ES-I3 (cell line): Measurements from ENCODE around the gene SYTL3.
"Not testable (repeated sequence)": the region's sequence is repeated elsewhere in the genome, so short reads cannot be mapped to it uniquely, and the experiment has no call there.

Experiments
- H3K36me3 ChIP-seq: 2 replicates; pipeline ENCODE4 v1.6.1; 2013; ENCODE audit warnings: mild to moderate bottlenecking, low read length, control low read depth, moderate library complexity; ENCODE audit not compliant: insufficient read depth
- H3K4me1 ChIP-seq: 2 replicates; pipeline ENCODE4 v1.6.1; 2013; ENCODE audit warnings: mild to moderate bottlenecking, control low read depth, low read length; ENCODE audit not compliant: insufficient read depth
- H3K9ac ChIP-seq: 2 replicates; pipeline ENCODE4 v1.6.1; 2013; ENCODE audit warnings: low read depth, mild to moderate bottlenecking, low read length, moderate library complexity
- H3K9me3 ChIP-seq: 2 replicates; pipeline ENCODE4 v1.6.1; 2013; ENCODE audit warnings: mild to moderate bottlenecking, low read length, moderate library complexity; ENCODE audit not compliant: control insufficient read depth, insufficient read depth

Gene SYTL3

DNA sequence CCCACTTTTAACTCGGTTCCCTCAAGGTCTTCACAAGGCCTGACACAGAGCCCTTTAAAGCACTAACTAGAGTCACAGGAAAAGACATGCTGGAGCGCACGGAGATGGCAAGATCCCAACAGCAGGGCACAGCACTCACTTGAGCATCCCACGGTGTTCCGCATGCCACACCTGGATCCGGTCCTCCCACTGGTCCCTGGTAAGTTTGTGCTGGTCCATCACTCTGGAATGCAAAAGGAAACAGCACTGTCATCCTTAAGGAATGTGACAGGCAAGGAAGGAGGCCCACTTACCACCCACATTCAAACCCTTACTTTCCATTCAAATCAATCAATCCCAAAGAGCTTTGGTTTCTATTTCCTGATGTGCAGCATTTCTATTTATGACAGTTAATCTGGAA lies 134.7 kb downstream of the SYTL3 start:
- Histone ChIP-seq H3K36me3 (peaks cover 80% of the 10 kb centered on the region), H3K4me1 (no peaks in the 10 kb centered on the region; the same call in 1 of the 2 replicates)

DNA sequence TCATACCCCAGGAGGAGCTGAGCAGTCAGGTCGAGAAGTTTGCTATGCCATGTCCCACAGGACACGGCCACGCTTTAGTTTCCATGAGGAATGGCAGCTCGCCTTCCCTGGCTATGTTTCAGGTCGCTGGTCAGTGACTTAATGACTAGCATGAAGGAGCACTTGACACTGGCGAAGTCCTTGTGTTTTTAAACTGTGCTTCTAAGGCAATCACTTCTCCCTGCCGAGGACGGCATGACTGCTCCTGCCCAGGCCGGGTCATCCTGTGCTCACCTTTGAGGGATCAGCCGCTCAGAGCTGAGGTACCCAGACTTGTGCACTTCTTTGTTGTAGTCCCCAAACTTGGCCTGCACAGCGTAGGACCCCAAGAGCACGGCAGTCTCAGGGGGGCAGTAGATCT lies 135.2 kb downstream of the SYTL3 start:
- Histone ChIP-seq H3K4me1 (no peaks in the 10 kb centered on the region; the same call in 1 of the 2 replicates), H3K9me3 (no peaks in the 10 kb centered on the region), H3K36me3 (peaks cover 80% of the 10 kb centered on the region), H3K9ac (no peak overlapping the region)

More for the DNA sequence above, 134.7 kb downstream of the SYTL3 start:
- Histone ChIP-seq H3K9ac (no peak overlapping the region), H3K9me3 (no peaks in the 10 kb centered on the region)

DNA sequence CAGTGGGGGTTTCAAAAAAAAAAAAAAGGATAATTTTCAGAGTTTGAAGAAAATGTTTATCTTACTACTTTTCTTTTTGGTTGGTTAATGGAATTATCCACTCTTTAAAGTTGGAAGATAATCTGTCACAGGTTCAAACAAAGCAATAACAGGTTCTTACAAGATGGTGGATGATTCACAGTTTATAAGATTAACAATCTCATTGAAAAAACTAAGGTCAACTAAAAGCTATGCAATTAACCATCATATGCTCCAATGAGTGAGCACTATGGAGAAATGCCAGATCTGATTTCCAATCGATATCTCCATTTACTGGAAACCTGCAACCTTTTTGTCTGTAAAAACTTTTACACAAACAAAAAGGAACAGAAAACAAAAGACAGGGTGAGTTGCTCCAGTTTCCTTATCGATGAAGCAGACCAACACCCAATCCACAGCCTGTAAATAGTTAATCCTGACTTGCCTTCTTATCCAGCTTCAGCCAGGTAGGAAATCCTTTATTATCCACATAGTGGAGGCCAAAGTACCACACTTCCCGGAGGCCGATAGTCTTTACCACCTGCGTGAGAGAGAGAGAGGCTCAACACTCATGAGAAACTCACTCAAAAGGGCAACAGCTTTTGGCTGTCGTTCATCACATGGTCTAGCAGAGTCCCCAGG lies 136.9 kb downstream of the SYTL3 start:
- Histone ChIP-seq H3K36me3 (peaks cover 64% of the 10 kb centered on the region), H3K9me3 (no peaks in the 10 kb centered on the region), H3K9ac (no peak overlapping the region), H3K4me1 (no peaks in the 10 kb centered on the region; the same call in 1 of the 2 replicates)

DNA sequence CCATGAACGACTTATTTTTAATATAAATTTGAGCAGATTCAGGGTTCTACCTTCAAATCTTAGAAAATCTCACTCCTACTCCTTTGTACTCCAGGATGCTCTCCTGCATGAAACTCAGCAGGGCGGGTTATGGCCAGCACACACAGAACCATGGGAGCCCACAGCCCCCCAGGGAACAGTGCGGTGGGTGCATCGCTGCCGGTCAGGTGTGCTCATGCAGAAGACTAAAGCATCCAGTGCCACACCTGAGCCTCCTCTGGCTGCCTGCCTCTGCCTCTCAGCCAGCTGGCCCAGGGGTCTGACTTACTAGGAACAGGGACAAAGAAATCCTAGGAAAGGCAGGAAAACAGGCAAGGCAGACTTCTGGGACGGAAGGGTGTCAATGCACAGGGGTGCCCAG lies 137.5 kb downstream of the SYTL3 start:
- H3K4me1 ChIP-seq: no peaks in the 10 kb centered on the region; the same call in 1 of the 2 replicates
- H3K9me3 ChIP-seq: no peaks in the 10 kb centered on the region
- no peak overlapping the region for H3K9ac ChIP-seq
- H3K36me3 ChIP-seq: peaks cover 58% of the 10 kb centered on the region

DNA sequence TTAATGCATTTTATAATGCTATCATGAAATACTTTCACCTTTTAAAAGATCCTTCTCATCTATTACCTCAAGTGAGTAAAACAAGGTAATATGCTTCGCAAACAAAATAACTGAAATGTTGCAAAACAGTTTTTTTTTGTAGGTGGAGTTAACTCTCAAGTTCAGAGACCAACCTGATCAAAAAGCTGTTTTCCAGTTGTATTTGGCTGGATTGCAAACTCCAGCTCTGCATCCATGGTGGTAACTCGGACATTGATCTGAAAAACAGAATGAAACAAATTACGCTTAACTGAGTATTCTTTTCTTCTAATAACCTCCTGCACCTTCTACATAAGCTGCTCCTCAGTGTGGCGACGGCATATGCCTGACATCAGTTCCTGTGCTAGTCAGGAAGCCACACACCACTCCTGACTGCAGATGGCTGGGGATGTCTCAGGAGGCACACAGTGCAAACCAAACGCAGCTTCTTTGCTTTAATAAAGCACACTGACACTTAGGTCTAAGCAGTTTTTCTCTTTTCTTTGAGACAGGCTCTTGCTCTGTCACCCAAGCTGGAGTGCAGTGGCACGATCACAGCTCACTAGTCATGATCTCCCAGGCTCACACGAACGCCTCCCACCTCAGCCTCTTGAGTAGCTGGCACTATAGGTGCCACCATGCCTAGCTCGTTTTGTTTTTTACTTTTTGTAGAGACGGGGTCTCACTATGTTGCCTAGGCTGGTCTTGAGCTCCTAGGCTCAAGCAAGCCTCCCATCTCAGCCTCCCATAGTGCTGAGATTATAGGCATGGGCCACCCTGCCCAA lies 139.5 kb downstream of the SYTL3 start:
- no peak overlapping the region for H3K9ac ChIP-seq
- peaks cover 38% of the 10 kb centered on the region for H3K36me3 ChIP-seq
- H3K9me3 ChIP-seq: no peaks in the 10 kb centered on the region
- peaks cover 12% of the 10 kb centered on the region for H3K4me1 ChIP-seq

DNA sequence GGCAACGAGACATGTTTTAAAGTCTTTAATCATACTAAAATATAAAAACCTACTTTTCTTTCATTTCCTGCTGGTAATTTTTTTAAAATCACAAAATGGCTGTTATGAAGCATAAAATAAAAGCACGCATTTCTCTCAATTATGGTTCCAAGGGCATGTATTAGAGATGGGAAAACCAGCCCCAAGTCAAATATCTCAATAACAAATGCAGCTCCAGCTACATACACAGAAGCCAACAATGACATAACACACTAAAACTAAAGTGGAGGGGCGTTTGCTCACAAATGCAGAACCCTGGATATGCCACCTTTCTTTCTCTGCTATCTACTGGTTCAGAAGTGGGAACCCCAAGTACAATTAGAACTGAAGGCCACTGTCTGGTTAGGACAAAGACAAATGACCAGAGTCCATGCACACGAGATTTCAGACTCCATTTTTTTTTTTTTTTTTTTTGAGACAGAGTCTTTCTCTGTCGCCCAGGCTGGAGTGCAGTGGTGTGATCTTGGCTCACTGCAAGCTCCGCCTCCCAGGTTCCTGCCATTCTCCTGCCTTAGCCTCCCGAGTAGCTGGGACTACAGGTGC lies 141.5 kb downstream of the SYTL3 start:
- no peaks in the 10 kb centered on the region for H3K9me3 ChIP-seq
- peaks cover 23% of the 10 kb centered on the region for H3K36me3 ChIP-seq
- H3K9ac ChIP-seq: no peak overlapping the region
- H3K4me1 ChIP-seq: peaks cover 28% of the 10 kb centered on the region

DNA sequence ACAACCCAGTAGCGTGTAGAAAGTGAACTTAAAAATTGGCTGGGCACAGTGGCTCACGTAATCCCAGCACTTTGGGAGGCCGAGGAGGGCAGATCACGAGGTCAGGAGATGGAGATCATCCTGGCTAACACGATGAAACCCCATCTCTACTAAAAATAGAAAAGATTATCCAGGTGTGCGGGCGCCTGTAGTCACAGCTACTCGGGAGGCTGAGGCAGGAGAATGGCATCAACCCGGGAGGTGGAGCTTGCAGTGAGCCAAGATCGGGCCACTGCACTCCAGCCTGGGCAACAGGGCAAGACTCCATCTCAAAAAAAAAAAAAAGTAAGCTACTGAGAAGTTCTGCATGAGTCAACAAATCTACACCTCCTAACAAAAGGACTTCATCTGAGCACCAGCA lies 142.7 kb downstream of the SYTL3 start:
- Histone ChIP-seq H3K4me1 (peaks cover 28% of the 10 kb centered on the region), H3K36me3 (peaks cover 14% of the 10 kb centered on the region)
- H3K9me3 ChIP-seq, H3K9ac ChIP-seq: not testable (repeated sequence)

DNA sequence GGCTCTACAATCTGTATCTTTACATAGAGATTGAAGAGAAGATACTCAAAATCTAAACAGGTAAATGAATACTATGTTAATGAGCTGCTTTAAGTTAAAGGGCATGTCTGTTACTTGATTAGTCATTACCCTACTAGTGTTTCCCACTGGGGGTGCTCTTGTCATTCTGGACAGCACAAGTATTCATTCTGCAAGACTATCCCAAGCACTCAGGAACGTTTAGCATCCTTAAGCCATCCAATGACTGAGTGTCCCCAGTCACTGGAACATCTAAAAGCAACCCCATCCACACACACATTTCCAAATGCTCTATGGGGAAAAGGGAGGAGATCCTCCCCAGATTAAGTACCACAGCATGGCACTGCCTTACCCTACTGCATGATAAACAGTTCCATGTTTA lies 143.6 kb downstream of the SYTL3 start:
- Histone ChIP-seq H3K36me3 (peaks cover 10% of the 10 kb centered on the region), H3K4me1 (peaks cover 35% of the 10 kb centered on the region), H3K9me3 (no peaks in the 10 kb centered on the region), H3K9ac (no peak overlapping the region)

DNA sequence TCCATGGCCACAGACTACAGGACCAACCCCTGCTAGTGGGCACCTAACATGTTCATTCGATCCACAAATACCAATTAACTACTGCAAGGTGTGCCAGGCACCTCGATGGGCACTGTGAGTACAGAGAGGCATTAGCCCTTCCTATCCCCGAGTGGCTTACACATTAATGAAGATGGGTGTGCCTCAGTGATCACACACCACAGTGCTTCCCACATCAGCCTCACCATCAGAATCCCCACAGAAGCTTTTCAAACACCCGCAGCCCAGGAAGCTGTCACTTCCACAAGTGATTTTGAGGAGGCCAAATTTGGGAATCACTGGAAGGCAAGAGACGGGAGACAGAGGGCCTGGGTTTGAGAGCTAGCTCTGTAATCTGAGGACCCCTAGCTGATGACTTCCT lies 145.7 kb downstream of the SYTL3 start:
- Histone ChIP-seq H3K36me3 (peaks cover 3% of the 10 kb centered on the region), H3K9me3 (no peaks in the 10 kb centered on the region), H3K9ac (no peak overlapping the region), H3K4me1 (peaks cover 48% of the 10 kb centered on the region)

DNA sequence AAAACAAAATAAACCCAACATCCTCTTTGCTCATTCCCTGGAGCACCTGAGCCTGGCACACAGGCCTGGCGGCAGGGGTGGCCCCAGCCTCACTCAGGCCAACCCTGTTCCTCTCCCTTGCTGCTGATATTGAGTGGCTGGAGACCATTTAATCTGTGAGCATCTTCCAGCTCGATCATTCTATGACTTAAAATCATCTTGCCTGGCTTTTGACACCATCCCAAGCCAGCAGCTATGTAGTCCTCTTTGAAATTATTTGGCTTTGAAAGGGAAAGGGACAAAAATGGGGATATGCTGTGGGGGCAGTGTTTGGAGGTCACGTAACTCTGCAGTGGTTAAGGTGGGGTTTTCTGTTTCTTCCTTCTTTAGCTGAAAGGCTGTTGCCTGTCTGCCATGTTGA lies 146.5 kb downstream of the SYTL3 start:
- H3K4me1 ChIP-seq: peaks cover 52% of the 10 kb centered on the region

DNA sequence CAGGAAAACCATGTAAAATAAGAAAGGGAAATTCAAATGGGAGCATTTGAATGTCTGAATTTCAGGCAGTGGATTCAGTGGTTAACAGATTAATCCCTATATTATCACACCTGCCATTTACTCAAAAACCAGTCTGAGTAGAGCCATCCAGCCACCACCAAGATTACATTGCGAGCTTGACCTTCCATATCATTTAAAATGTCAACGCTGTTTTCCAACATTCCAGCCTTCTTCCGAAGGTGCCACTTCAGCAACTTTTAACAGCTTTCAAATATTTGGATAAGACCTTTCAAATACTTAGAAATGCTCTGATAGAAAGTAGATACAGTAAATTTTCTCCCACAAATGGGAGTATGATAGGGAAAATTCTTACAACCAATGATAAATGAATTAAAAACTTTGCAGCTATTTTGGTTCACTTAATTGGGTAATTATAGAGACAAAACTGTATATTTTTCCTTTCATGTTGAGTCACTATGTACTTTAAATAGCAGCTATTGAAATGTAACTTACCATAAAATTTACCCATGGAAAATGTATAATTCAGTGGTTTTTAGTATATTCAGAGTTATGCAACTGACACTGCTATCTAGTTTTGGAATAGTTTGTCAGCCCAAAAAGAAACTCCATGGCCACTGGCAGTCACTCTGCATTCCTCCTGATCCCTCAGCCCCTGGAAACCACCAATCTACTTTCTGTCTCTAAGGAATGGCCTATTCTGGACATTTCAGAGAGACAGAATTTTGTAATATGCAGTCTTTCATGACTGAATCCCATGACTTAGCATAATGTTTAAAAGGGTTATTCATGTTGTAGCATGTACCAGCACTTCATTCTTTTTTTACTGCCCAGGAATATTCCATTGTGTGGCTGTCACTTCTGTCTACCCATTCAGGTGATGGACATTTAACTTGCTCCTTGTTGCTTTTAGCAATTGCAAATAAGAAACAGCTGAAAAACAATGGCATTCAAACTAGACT lies 147.8 kb downstream of the SYTL3 start:
- Histone ChIP-seq H3K36me3 (peaks cover 6% of the 10 kb centered on the region), H3K9me3 (no peaks in the 10 kb centered on the region), H3K4me1 (peaks cover 62% of the 10 kb centered on the region), H3K9ac (no peak overlapping the region)

More for the DNA sequence above, 146.5 kb downstream of the SYTL3 start:
- H3K9ac ChIP-seq: no peak overlapping the region
- peaks cover 3% of the 10 kb centered on the region; the same call in 1 of the 2 replicates for H3K36me3 ChIP-seq
- no peaks in the 10 kb centered on the region for H3K9me3 ChIP-seq

DNA sequence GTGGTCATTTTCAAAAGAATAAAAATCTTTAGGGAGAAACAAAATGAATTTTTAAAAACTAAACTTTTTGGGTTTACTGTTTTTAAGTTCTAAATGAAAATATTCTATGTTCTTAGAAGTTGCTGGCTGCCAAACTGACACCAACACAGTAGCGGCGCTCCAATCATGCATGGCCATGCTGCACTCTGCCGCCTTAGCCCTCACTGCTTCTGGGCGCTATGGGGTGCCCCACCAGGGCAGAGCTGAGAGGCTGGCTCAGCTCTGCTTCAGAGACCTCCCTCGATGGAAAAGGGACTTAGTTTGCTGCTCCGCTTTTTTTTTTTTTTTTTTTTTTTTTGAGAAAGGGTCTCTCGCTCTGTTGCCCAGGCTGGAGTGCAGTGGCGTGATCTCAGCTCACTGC lies 148.5 kb downstream of the SYTL3 start:
- Histone ChIP-seq H3K9me3 (no peaks in the 10 kb centered on the region), H3K9ac (no peak overlapping the region), H3K4me1 (peaks cover 64% of the 10 kb centered on the region), H3K36me3 (peaks cover 6% of the 10 kb centered on the region)

DNA sequence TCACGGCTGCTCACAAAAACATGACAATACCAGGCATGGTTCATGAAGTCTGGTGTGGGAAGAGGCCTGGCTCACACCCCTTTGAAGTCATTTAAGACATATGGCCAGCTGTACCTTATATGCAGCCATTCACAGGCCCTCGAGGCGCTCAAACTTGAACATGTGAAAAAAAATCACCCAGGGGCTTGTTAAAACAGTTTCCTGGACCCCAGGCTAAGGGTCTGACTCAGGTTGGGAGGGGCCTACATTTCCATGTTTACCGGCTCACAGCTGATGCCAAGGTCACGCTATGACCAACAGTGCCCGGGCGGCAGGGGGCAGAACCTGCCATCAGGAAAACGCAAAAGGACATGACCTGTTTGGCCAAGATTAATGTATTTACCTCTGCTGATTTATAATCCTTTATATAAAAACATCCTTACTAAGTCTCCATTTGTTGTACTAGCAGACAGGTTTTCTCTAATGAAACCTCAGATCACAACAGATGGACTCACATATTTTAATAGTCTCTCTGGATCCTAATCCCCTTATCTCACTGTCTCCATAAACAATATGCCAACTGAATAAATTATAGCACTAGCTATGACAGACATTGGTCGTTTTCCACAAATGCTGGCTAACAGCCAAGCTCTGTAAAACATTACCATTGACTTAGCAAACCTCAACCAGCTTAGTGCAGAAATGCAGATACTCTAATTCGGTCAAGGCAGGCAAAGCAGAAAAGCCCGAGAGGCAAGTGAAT lies 149.4 kb downstream of the SYTL3 start:
- peaks cover 64% of the 10 kb centered on the region for H3K4me1 ChIP-seq
- H3K9me3 ChIP-seq: no peaks in the 10 kb centered on the region
- peaks cover 6% of the 10 kb centered on the region for H3K36me3 ChIP-seq
- H3K9ac ChIP-seq: no peak overlapping the region
